ENCODE measurements around the gene CUX1. TPM values are rescaled to one million over a fixed set of nuclear protein-coding genes. Genes with fewer than 3 reads are reported as not detected.

Gene CUX1
- total RNA-seq, 1 experiment from 2014 or later = 64.3 TPM

DNA sequence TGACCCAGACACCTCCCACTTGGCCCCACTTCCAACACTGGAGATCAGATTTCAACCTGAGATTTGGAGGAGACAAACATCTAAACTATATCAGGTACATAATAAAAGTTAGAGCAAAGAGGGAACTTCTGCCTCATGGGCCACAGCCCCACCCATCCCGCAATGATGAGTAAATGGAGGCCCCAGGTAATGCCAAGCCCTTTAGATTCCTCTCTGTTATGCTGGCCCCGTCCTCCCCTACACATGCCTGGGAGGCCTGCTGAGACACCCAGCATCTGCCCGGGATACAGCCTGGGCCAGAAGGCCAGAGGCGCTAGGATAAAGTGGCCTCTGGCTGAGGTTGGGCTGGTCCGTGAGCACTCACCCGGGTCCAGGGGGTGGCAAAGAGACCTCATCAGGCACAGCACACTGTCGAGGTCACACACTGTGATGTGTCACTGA, 283.7 kb downstream of the CUX1 start (continued):
- no peak for TF ChIP-seq PRRX2 (CRISPR knock-in tag; IDR thresholded peaks at IDR 0.05)
- TF ChIP-seq, protein P1, sequence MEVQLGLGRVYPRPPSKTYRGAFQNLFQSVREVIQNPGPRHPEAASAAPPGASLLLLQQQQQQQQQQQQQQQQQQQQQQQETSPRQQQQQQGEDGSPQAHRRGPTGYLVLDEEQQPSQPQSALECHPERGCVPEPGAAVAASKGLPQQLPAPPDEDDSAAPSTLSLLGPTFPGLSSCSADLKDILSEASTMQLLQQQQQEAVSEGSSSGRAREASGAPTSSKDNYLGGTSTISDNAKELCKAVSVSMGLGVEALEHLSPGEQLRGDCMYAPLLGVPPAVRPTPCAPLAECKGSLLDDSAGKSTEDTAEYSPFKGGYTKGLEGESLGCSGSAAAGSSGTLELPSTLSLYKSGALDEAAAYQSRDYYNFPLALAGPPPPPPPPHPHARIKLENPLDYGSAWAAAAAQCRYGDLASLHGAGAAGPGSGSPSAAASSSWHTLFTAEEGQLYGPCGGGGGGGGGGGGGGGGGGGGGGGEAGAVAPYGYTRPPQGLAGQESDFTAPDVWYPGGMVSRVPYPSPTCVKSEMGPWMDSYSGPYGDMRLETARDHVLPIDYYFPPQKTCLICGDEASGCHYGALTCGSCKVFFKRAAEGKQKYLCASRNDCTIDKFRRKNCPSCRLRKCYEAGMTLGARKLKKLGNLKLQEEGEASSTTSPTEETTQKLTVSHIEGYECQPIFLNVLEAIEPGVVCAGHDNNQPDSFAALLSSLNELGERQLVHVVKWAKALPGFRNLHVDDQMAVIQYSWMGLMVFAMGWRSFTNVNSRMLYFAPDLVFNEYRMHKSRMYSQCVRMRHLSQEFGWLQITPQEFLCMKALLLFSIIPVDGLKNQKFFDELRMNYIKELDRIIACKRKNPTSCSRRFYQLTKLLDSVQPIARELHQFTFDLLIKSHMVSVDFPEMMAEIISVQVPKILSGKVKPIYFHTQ (CRISPR knock-in tag; IDR thresholded peaks at IDR 0.05) = no peak
- no peak for TF ChIP-seq JAZF1 (CRISPR knock-in tag; IDR thresholded peaks at IDR 0.05)
- no peak for TF ChIP-seq MXD4 (CRISPR knock-in tag; IDR thresholded peaks at IDR 0.05; ENCODE audit: borderline replicate concordance)
- no peak for TF ChIP-seq NR2C2 (CRISPR knock-in tag; IDR thresholded peaks at IDR 0.05)
- no peak for TF ChIP-seq ZNF232 (CRISPR knock-in tag; IDR thresholded peaks at IDR 0.05)

DNA sequence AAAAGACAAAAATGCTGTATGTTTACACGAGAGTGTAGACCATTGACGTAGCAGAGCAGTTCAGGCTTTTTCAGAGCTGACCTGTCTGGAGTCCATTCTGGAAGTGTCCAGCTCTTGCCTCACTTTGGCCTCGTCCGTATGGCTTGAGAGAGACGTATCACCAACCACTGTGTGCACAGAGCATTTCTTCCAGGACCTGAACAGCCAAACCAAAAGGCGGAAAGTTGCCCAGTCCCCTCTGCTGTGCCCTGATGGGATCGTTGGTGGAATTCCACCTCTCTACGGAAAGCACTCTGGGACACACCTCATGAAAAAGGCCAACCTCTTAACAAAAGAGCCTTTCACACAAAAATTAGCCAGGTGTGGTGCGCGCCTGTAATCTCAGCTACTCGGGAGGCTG, 284.5 kb downstream of the CUX1 start:
- Mint-ChIP-seq H3K4me3 (no peak overlapping the region), H3K27ac (peak overlapping the region; percentile 91), H3K27me3 (ENCODE audit: low read depth) (no peaks in the 10 kb centered on the region), H3K4me1 (peaks cover 3% of the 10 kb centered on the region; the same call in 1 of the 2 replicates), H3K9me3 (no peaks in the 10 kb centered on the region), H3K36me3 (peaks cover 30% of the 10 kb centered on the region)
- ATAC-seq (no peak), DNase-seq (ENCODE audit: low spot score) (no peak)
- ChIA-PET CTCF (interaction anchor here (0.6 kb wide), 1 partner anchor 501 kb away, joined by 3 read pairs; no protein-coding TSS in a partner anchor), POLR2A (no interaction called here)
- no peak for TF ChIP-seq ZNF671 (CRISPR knock-in tag; IDR thresholded peaks at IDR 0.05)
- TF ChIP-seq NFYB (CRISPR knock-in tag; conservative IDR thresholded peaks at IDR 0.05; ENCODE audit: low read depth) = no peak
- no peak for TF ChIP-seq MXD4 (CRISPR knock-in tag; IDR thresholded peaks at IDR 0.05; ENCODE audit: borderline replicate concordance)
- TF ChIP-seq, protein P2, sequence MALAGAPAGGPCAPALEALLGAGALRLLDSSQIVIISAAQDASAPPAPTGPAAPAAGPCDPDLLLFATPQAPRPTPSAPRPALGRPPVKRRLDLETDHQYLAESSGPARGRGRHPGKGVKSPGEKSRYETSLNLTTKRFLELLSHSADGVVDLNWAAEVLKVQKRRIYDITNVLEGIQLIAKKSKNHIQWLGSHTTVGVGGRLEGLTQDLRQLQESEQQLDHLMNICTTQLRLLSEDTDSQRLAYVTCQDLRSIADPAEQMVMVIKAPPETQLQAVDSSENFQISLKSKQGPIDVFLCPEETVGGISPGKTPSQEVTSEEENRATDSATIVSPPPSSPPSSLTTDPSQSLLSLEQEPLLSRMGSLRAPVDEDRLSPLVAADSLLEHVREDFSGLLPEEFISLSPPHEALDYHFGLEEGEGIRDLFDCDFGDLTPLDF (CRISPR knock-in tag; IDR thresholded peaks at IDR 0.05) = no peak
- TF ChIP-seq, protein P3, sequence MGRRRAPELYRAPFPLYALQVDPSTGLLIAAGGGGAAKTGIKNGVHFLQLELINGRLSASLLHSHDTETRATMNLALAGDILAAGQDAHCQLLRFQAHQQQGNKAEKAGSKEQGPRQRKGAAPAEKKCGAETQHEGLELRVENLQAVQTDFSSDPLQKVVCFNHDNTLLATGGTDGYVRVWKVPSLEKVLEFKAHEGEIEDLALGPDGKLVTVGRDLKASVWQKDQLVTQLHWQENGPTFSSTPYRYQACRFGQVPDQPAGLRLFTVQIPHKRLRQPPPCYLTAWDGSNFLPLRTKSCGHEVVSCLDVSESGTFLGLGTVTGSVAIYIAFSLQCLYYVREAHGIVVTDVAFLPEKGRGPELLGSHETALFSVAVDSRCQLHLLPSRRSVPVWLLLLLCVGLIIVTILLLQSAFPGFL (CRISPR knock-in tag; IDR thresholded peaks at IDR 0.05; ENCODE audit: borderline replicate concordance) = no peak
- TF ChIP-seq, protein P4, sequence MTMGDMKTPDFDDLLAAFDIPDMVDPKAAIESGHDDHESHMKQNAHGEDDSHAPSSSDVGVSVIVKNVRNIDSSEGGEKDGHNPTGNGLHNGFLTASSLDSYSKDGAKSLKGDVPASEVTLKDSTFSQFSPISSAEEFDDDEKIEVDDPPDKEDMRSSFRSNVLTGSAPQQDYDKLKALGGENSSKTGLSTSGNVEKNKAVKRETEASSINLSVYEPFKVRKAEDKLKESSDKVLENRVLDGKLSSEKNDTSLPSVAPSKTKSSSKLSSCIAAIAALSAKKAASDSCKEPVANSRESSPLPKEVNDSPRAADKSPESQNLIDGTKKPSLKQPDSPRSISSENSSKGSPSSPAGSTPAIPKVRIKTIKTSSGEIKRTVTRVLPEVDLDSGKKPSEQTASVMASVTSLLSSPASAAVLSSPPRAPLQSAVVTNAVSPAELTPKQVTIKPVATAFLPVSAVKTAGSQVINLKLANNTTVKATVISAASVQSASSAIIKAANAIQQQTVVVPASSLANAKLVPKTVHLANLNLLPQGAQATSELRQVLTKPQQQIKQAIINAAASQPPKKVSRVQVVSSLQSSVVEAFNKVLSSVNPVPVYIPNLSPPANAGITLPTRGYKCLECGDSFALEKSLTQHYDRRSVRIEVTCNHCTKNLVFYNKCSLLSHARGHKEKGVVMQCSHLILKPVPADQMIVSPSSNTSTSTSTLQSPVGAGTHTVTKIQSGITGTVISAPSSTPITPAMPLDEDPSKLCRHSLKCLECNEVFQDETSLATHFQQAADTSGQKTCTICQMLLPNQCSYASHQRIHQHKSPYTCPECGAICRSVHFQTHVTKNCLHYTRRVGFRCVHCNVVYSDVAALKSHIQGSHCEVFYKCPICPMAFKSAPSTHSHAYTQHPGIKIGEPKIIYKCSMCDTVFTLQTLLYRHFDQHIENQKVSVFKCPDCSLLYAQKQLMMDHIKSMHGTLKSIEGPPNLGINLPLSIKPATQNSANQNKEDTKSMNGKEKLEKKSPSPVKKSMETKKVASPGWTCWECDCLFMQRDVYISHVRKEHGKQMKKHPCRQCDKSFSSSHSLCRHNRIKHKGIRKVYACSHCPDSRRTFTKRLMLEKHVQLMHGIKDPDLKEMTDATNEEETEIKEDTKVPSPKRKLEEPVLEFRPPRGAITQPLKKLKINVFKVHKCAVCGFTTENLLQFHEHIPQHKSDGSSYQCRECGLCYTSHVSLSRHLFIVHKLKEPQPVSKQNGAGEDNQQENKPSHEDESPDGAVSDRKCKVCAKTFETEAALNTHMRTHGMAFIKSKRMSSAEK (CRISPR knock-in tag; IDR thresholded peaks at IDR 0.05; ENCODE audit: borderline replicate concordance) = no peak
- TF ChIP-seq, protein P5, sequence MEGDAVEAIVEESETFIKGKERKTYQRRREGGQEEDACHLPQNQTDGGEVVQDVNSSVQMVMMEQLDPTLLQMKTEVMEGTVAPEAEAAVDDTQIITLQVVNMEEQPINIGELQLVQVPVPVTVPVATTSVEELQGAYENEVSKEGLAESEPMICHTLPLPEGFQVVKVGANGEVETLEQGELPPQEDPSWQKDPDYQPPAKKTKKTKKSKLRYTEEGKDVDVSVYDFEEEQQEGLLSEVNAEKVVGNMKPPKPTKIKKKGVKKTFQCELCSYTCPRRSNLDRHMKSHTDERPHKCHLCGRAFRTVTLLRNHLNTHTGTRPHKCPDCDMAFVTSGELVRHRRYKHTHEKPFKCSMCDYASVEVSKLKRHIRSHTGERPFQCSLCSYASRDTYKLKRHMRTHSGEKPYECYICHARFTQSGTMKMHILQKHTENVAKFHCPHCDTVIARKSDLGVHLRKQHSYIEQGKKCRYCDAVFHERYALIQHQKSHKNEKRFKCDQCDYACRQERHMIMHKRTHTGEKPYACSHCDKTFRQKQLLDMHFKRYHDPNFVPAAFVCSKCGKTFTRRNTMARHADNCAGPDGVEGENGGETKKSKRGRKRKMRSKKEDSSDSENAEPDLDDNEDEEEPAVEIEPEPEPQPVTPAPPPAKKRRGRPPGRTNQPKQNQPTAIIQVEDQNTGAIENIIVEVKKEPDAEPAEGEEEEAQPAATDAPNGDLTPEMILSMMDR (IDR thresholded peaks at IDR 0.05) = no peak
- TF ChIP-seq, protein P6, sequence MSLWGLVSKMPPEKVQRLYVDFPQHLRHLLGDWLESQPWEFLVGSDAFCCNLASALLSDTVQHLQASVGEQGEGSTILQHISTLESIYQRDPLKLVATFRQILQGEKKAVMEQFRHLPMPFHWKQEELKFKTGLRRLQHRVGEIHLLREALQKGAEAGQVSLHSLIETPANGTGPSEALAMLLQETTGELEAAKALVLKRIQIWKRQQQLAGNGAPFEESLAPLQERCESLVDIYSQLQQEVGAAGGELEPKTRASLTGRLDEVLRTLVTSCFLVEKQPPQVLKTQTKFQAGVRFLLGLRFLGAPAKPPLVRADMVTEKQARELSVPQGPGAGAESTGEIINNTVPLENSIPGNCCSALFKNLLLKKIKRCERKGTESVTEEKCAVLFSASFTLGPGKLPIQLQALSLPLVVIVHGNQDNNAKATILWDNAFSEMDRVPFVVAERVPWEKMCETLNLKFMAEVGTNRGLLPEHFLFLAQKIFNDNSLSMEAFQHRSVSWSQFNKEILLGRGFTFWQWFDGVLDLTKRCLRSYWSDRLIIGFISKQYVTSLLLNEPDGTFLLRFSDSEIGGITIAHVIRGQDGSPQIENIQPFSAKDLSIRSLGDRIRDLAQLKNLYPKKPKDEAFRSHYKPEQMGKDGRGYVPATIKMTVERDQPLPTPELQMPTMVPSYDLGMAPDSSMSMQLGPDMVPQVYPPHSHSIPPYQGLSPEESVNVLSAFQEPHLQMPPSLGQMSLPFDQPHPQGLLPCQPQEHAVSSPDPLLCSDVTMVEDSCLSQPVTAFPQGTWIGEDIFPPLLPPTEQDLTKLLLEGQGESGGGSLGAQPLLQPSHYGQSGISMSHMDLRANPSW (CRISPR knock-in tag; conservative IDR thresholded peaks at IDR 0.05; ENCODE audit: low read depth) = no peak
- no peak for TF ChIP-seq FOXJ3 (CRISPR knock-in tag; IDR thresholded peaks at IDR 0.05; ENCODE audit: borderline replicate concordance)
- TF ChIP-seq, protein P7, sequence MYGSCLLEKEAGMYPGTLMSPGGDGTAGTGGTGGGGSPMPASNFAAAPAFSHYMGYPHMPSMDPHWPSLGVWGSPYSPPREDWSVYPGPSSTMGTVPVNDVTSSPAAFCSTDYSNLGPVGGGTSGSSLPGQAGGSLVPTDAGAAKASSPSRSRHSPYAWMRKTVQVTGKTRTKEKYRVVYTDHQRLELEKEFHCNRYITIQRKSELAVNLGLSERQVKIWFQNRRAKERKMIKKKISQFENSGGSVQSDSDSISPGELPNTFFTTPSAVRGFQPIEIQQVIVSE (CRISPR knock-in tag; IDR thresholded peaks at IDR 0.05; ENCODE audit: borderline replicate concordance) = no peak
